Measurements from ENCODE around the gene CLN6. TPM values are rescaled to one million over a fixed set of nuclear protein-coding genes. Genes with fewer than 3 reads are reported as not detected.
"Not testable (repeated sequence)": the region's sequence is repeated elsewhere in the genome, so short reads cannot be mapped to it uniquely, and the experiment has no call there.

CLN6 gene
- total RNA-seq, 1 donor from 2014 or later, result 12.2 TPM

- peak; percentile 72 for ATAC-seq
- DNase-seq (ENCODE audit: low spot score), result peak; percentile 61
Observed at GRCh38 chr15:68224108-68224507, 5.4 kb downstream of the CLN6 start.

DNA sequence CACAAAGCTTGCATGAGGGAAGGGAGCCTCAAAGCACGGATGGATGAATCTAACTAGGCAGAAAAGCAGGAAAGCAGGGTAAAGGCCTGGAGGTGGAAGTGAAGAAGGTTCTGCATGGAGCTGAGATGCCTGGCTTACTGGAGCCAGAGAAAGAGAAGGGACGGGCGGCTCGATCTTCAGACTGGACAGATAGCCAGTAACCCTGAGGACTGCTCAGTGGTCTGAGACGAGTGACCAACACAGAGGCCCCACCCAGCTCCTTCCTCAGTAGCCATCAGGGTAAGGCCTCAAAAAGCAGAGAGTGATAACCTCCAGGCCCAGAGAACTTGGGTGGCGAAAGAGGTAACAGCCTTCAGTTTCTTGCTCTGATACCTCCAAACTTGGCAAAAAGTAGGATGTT is 6.4 kb downstream of the CLN6 start:
- DNase-seq (ENCODE audit: low spot score) (peak; percentile 35), ATAC-seq (no peak)

DNA sequence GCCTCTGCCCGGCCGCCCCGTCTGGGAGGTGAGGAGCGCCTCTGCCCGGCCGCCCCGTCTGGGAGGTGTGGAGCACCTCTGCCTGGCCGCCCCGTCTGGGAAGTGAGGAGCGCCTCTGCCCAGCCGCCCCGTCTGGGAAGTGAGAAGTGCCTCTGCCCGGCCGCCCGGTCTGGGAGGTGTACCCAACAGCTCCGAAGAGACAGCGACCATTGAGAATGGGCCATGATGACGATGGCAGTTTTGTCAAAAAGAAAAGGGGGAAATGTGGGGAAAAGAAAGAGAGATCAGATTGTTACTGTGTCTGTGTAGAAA is 7.1 kb downstream of the CLN6 start:
- ATAC-seq; DNase-seq (ENCODE audit: low spot score): not testable (repeated sequence)

- peak; percentile 32 for DNase-seq (ENCODE audit: low spot score)
- not testable (repeated sequence) for ATAC-seq
Observed at GRCh38 chr15:68221530-68222431, 7.7 kb downstream of the CLN6 start.

DNA sequence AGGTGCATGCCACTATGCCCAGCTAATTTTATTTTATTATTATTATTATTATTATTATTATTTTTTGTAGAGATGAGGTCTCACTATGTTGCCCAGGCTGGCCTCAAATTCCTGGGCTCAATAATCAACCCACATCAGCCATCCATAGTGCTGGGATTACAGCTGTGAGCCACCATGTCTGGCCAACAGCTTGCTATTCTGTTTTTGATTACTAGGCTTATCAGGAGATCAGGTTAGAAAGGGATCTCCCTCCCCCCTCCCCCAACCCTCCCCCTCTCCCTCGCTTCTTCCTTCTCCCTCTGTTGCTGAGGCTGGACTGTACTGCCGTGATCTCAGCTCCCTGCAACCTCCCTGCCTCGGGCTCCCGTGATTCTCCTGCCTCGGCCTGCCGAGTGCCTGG is 8.6 kb downstream of the CLN6 start:
- ATAC-seq (no peak), DNase-seq (ENCODE audit: low spot score) (peak; percentile 21)

DNA sequence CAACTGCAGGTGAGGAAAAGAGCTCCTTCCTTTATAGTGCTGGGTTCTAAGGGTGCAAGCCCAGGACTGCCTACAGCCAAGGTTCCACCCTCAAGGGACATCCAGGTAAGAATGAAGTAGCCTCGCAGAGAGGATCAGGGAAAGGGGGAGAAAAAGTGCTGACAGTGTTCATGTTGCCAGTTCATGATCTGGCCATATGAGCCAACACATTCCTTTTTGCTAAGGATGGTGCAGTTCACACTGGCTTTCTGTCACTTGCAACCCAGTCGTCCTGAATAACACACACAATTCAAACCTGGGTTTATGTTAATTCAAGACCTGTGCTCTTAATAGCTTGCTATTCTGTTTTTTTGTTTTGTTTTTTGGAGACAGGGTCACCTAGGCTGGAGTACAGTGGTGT is 9.0 kb downstream of the CLN6 start:
- no peak for DNase-seq (ENCODE audit: low spot score)
- no peak for ATAC-seq

GRCh38 chr15:68218847-68219798 is 10.4 kb downstream of the CLN6 start:
- peak; percentile 23 for DNase-seq (ENCODE audit: low spot score)
- no peak for ATAC-seq

DNA sequence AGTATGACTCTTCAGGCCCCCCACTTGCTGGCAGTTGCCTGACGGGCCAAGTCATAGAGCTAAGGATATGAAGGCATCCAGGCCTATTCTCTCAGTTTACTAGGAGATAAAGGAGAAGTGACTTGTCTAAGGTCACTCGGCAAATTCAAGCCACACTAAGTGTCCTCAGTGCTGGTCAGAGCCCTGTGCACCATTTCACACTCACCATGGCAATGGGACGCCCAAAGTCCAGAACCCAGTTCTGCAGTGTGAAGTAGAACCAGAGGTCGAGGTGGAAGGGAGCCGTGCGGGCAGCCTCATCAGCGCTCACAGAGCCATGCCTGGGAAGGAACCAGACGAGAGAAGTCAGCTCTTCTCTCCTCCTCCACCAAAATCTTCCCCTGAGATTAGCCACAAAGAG is 11.2 kb downstream of the CLN6 start:
- DNase-seq (ENCODE audit: low spot score) (peak; percentile 11), ATAC-seq (no peak)

DNA sequence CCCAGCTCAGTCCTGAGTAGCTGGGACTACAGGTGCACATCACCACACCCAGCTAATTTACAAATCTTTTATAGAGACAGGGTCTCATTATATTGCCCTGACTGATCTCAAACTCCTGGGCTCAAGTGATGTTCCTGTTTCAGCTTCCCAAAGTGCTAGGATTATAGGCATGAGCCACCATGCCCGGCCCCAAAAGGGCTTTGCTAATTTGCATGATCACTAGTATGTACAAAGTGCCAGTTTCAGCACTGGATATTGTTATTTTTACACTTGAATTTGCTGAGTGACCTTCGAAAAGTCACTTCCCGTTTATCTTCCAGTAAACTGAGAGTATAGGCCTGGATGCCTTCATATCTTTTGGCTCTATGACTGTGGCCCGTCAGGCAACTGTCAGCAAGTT is 12.2 kb downstream of the CLN6 start:
- DNase-seq (ENCODE audit: low spot score) (peak; percentile 15), ATAC-seq (no peak)

DNA sequence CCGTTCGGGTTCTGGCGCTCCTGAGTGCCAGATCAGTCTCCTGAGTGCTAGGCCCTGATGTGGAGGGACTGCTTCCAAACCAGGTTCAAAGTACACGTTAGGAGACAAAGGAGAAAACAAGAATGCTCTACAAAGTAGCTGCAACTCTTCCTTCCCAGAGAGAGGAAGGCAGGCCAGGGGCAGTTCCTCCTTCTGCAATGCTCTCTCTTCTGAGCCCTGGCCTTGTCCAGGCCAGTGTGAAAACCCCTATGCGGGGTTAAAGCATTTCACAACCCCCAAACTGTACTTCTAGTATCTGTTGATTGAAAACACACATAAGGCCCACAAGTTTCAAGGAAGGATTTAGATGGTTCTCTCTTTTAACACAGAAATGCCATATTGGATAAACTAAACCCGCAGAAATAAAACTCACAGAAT is 14.7 kb downstream of the CLN6 start:
- DNase-seq (ENCODE audit: low spot score) (peak; percentile 38), ATAC-seq (peak; percentile 53)

DNA sequence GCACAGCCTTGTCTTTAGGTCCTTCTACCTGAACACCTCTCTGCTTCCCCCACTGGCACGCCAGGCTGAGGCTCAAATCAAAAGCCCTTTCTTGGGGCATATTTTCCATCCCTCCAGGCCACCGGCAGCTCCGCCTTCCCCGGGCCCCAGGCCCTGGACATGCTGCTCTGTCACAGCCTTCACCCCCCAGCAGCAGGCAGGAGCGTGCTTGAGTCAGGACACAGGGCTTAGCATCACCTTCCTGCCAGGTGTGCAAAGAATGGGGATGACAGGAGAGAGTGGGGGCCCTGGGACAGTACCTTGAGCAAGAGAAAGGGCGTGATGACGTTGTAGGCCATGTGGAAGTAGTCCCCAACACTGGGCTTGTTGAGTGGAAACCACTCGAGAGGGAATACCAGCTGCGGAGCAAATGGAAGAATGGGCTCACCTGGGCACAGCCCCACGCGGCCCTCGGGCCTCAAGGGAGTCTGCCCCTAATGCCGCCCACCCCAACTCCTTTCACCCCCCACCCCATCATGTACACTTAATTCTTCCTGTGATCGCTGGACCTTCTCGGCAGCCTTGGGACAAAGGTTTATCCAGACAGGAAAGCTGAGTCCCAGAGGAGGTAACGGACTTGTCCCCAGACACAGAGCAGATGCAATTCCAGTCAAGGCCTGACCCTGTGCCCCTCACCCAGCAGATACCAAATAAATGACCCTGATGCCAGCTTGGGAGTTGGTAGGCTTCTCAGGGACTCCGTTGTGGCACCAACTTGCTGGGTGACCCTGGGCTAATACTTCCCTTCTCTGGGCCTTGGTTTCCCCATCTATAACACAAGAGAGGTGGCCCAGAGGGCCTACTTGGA is 15.3 kb downstream of the CLN6 start:
- peak; percentile 40 for DNase-seq (ENCODE audit: low spot score)
- no peak for ATAC-seq

GRCh38 chr15:68213491-68213845 is 16.1 kb downstream of the CLN6 start:
- not testable (repeated sequence) for ATAC-seq; DNase-seq (ENCODE audit: low spot score)

DNA sequence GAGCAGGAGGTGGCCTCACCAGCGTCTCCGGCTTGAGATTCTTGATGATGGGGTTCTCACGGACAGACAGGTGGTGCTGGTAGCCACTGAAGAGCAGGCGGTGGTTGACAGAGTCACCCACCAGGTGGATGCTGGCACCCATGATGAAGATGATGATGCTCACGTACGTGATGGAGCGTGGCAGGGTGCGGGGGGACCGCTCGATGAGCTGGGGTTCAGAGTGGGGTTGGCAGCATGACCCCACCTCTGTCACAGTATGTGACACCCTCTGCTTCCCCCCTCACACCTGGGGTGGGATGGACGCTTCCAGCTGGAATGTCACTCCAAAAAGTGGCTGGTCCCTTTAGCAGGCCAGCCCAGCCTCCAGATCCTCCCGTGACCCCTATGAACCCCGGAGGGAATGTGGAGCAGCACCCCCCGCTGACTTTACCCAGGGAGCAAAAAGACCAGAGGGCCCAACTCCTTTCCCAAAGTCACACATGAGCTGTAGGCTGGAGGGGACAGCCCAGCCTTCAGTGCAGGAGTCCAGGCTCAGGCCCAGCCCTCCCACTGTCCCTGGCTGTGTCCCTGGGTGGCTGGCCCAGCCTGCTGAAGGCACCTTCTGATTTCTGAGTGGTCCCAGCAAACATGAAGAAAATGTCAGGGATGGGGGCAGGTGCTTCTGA is 17.7 kb downstream of the CLN6 start:
- ATAC-seq (no peak), DNase-seq (ENCODE audit: low spot score) (peak; percentile 40)

DNA sequence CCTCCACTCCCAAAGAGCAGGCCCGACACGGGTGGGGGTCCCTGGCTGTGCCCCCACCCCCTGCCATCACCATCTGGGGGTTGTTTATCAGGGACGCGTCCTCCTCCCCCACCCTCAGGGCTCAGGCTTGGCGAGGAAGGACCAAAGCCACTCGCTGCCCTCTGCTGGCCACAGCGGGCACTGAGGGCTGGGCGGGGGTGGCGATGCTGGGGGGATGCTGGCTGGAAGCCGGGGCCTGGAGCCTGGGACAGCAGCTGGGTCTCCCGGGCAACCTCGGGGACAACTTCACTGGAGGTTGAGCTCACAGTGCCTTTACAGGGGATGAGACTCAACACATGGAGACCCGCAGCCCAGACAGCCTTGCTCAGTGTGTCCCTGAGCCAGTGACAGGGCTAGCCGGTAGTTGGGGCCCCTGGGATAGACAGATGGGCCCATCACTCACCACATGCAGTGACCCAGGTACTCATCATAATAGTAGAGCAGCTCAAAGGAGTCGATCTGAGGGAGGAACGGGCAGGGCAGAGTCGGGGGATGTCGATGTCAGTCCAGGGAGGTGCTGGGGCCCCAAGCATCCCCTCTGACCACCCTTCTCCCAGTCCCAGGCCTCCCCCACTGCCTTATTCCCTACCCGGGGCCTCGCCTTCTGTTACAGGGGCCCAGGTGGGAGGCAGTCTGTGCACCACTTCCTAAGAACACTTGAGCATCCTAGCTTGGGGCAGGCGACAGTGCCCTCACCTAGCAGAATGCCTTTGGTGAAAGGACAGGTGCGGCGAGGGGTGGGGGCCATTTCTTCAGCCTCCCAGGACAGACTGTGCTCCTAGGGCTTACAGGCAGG is 18.5 kb downstream of the CLN6 start:
- peak; percentile 61 for DNase-seq (ENCODE audit: low spot score)
- peak; percentile 72 for ATAC-seq

- DNase-seq (ENCODE audit: low spot score), result no peak
- ATAC-seq, result no peak
Observed at GRCh38 chr15:68210409-68210756, 19.1 kb downstream of the CLN6 start.

- no peak for DNase-seq (ENCODE audit: low spot score)
- ATAC-seq, result no peak
Observed at GRCh38 chr15:68209735-68210408, 19.7 kb downstream of the CLN6 start.

DNA sequence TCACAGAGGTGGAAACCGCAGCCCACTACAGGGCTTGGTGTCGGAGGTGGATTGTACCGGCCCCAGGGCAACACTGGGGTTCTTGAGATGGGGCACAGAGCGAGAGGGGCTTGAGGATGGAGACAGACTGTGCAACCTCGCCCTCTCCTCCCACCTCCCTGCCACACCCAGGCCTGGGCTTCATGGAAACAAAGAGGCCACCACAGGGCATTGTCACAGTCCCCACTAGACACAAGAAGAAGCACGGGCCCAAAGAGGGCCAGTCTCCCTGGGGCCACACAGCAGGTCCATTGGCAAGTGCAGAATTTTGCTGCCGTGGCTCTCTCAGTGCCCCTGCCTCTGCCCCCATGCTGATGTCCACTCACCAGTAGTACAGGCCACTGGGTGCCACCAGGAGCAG is 20.3 kb downstream of the CLN6 start:
- DNase-seq (ENCODE audit: low spot score) (no peak), ATAC-seq (no peak)

- no peak for ATAC-seq
- peak; percentile 39 for DNase-seq (ENCODE audit: low spot score)
Observed at GRCh38 chr15:68208636-68209240, 20.8 kb downstream of the CLN6 start.

DNA sequence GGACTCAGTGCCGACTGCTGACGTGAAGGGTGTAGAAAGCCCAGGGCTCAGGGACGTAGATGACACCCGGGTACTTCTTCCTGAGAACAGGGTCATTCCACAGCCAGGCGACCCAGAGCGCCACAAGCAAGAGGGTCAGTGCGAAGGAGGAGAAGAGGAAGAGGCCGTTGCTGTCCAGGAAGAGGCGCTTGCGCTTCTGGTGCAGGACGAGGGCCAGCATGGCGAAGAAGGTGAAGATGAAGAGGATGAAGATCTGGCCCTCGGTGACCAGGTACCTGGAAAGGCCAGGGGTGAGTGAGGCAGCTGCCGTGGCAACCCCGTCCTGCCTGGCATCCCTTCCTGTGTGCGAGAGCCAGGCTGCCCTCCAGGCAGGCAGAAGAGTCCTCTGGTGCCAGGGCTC is 21.4 kb downstream of the CLN6 start:
- ATAC-seq (no peak), DNase-seq (ENCODE audit: low spot score) (peak; percentile 41)

Measured in left lobe of liver (tissue), 2 donors.